HCT116 (cell line): ENCODE data around the gene HOXB1. TPM values are rescaled to one million over a fixed set of nuclear protein-coding genes. Genes with fewer than 3 reads are reported as not detected.

Source experiments
- ATAC-seq: fragments of 200-7000 bp; cut with Tn5 transposase; 2 replicates; pipeline ENCODE4 v1.9.1; 2020; ENCODE audit warnings: mild to moderate bottlenecking, moderate library complexity
- BruUV-seq: library from RNA; stranded (reverse); fragments of 400-500 nt; replicated peaks from 2 replicates; lab custom pipeline; 2021; lab: Mats Ljungman, UMichigan
- CTCF ChIA-PET: fragments of 300-600 bp; sonication (Branson Sonifier 250); formaldehyde crosslinking; loops from one replicate; lab custom pipeline; 2021; ENCODE audit warnings: antibody characterized with exemption; lab: Charles Lee
- POLR2A ChIA-PET: fragments of 300-600, 350-600 bp; sonication (Branson Sonifier 250); formaldehyde crosslinking; loops from one replicate; lab custom pipeline; 2021; ENCODE audit warnings: antibody characterized with exemption; lab: Charles Lee
- RAD21 ChIA-PET, 2 experiments: fragments of 300-600 bp; sonication (Branson Sonifier 250); formaldehyde crosslinking; loops; one replicate each; lab custom pipeline; 2023; ENCODE audit warnings: low total read pairs in 2 of 2; ENCODE audit not compliant: uncharacterized antibody in 2 of 2, unreplicated experiment in 2 of 2, low non-redundant PET in 1 of 2; lab: Charles Lee
- DNase-seq: peaks from one replicate; pipeline ENCODE4 v3.0.0-alpha.2; 2010; ENCODE audit warnings: low read depth, low spot score
- H2AFZ ChIP-seq: fragments of 200-600 bp; shearing (Covaris generic), sonication (generic); 2 replicates; pipeline ENCODE4 v1.6.1; 2017; ENCODE audit warnings: low read depth, mixed run types, mixed read lengths, antibody characterized with exemption, low read length; ENCODE audit not compliant: poor library complexity, severe bottlenecking
- H3K27ac ChIP-seq: 2 replicates; pipeline ENCODE4 v1.5.1; 2012; ENCODE audit warnings: low read depth, low read length
- H3K27me3 ChIP-seq: fragments of 200-600 bp; sonication (generic); 2 replicates; pipeline ENCODE4 v1.6.1; 2016; ENCODE audit warnings: mixed run types, low read length, mixed read lengths; ENCODE audit not compliant: insufficient read depth
- H3K36me3 ChIP-seq, 2 experiments: fragments of 200-500 bp in 1 of 2; fragments of 200-600 bp in 1 of 2; sonication (Bioruptor generic) in 1 of 2; sonication (generic) in 1 of 2; 2 replicates each; pipeline versions ENCODE4 v1.5.1 to v1.6.1; 2014 to 2016; ENCODE audit warnings: low read length in 2 of 2, inconsistent platforms in 1 of 2, mixed read lengths in 1 of 2, mixed run types in 1 of 2; ENCODE audit not compliant: insufficient read depth in 2 of 2, control insufficient read depth in 1 of 2
- H3K4me1 ChIP-seq, 2 experiments: fragments of 200-600 bp in 1 of 2; sonication (generic) in 1 of 2; 2 replicates each; pipeline versions ENCODE4 v1.5.1 to v1.6.1; 2012 to 2017; ENCODE audit warnings: low read length in 2 of 2, inconsistent platforms in 1 of 2, mild to moderate bottlenecking in 1 of 2, mixed read lengths in 1 of 2, mixed run types in 1 of 2, moderate library complexity in 1 of 2; ENCODE audit not compliant: insufficient read depth in 2 of 2, control insufficient read depth in 1 of 2
- H3K4me2 ChIP-seq: fragments of 200-600 bp; sonication (generic); 2 replicates; pipeline ENCODE4 v1.6.1; 2017; ENCODE audit warnings: mixed run types, low read length, mixed read lengths
- H3K4me3 ChIP-seq, 2 experiments: fragments of 200-600 bp in 1 of 2; sonication (generic) in 1 of 2; replicated peaks in 1 of 2; 2 replicates each; pipeline ENCODE4 v1.5.1; 2011 to 2016; ENCODE audit warnings: low read length in 2 of 2, control low read depth in 1 of 2, low read depth in 1 of 2, mild to moderate bottlenecking in 1 of 2, mixed read lengths in 1 of 2, mixed run types in 1 of 2
- H3K79me2 ChIP-seq: fragments of 200-600 bp; sonication (generic); 2 replicates; pipeline ENCODE4 v1.6.1; 2017; ENCODE audit warnings: mild to moderate bottlenecking, mixed run types, low read length, moderate library complexity, mixed read lengths; ENCODE audit not compliant: insufficient read depth
- H3K9ac ChIP-seq: fragments of 200-600 bp; sonication (generic); 2 replicates; pipeline ENCODE4 v1.6.1; 2016; ENCODE audit warnings: low read length, mixed read lengths
- H3K9me2 ChIP-seq: fragments of 200-600 bp; sonication (generic), shearing (Covaris generic); 2 replicates; pipeline ENCODE4 v1.6.1; 2017; ENCODE audit warnings: mixed run types, mild to moderate bottlenecking, moderate library complexity; ENCODE audit not compliant: insufficient read depth
- H3K9me3 ChIP-seq, 2 experiments: fragments of 200-500 bp in 1 of 2; fragments of 200-600 bp in 1 of 2; sonication (Bioruptor generic) in 1 of 2; sonication (generic) in 1 of 2; 2 replicates each; pipeline ENCODE4 v1.6.1; 2014 to 2017; ENCODE audit warnings: low read length in 2 of 2, mixed read lengths in 2 of 2, inconsistent platforms in 1 of 2, low read depth in 1 of 2, mild to moderate bottlenecking in 1 of 2, mixed run types in 1 of 2, moderate library complexity in 1 of 2; ENCODE audit not compliant: control insufficient read depth in 1 of 2, insufficient read depth in 1 of 2
- H4K20me1 ChIP-seq: fragments of 200-600 bp; sonication (generic), shearing (Covaris generic); 2 replicates; pipeline ENCODE4 v1.6.1; 2017; ENCODE audit warnings: mixed run types, mild to moderate bottlenecking, moderate library complexity; ENCODE audit not compliant: insufficient read depth
- CTCF ChIP-seq, 3 experiments: fragments of 200-600 bp in 1 of 3; sonication (generic) in 1 of 3; IDR thresholded peaks in 2 of 3; conservative IDR thresholded peaks in 1 of 3; 2 replicates each; pipeline ENCODE4 v1.5.1; 2012 to 2017; ENCODE audit warnings: low read depth in 2 of 3, low read length in 2 of 3, antibody characterized with exemption in 1 of 3, borderline replicate concordance in 1 of 3, control low read depth in 1 of 3, mild to moderate bottlenecking in 1 of 3, mixed read lengths in 1 of 3, mixed run types in 1 of 3, moderate library complexity in 1 of 3; ENCODE audit not compliant: insufficient read depth in 1 of 3
- MAX ChIP-seq: IDR thresholded peaks from 2 replicates; pipeline ENCODE4 v1.6.1; 2012
- POLR2AphosphoS5 ChIP-seq: IDR thresholded peaks from 2 replicates; pipeline ENCODE4 v1.6.1; 2011; ENCODE audit warnings: mild to moderate bottlenecking, low read depth, low read length, moderate library complexity
- SP1 ChIP-seq: IDR thresholded peaks from 2 replicates; pipeline ENCODE4 v1.6.1; 2012; ENCODE audit warnings: low read depth
- ZBTB33 ChIP-seq: IDR thresholded peaks from 2 replicates; pipeline ENCODE4 v1.6.1; 2011; ENCODE audit warnings: mild to moderate bottlenecking, low read length, moderate library complexity; ENCODE audit not compliant: insufficient replicate concordance; ENCODE audit errors: extremely low read depth
- intact Hi-C: fragments of 100-400 bp; cut with micrococcal nuclease; formaldehyde crosslinking; loops from 2 replicates; pipeline ENCODE4 v1.10.0; 2022
- total RNA-seq: library from RNA; stranded (reverse); gene quantifications from one replicate; pipeline ENCODE4 v1.2.1, GENCODE V29; 2021; ENCODE audit not compliant: unreplicated experiment

Gene HOXB1
- total RNA-seq, 1 experiment from 2014 or later, result not detected

GRCh38 chr17:48567209-48567608 lies 36.4 kb upstream of the HOXB1 start:
- no peak overlapping the region for H3K4me2 ChIP-seq
- H3K36me3 ChIP-seq, result no peaks in the 10 kb centered on the region; a peak in 1 of 4 replicates
- no peak for ATAC-seq
- no peak for TF ChIP-seq ZBTB33
- H3K9me3 ChIP-seq, result no peaks in the 10 kb centered on the region
- H3K27ac ChIP-seq, result no peak overlapping the region
- no TSS peak for BruUV-seq
- H3K9me2 ChIP-seq, result no peaks in the 10 kb centered on the region
- ChIA-PET POLR2A (no interaction called here), RAD21 (no interaction called here), CTCF (no interaction called here)
- H3K27me3 ChIP-seq, result no peaks in the 10 kb centered on the region
- H4K20me1 ChIP-seq, result no peaks in the 10 kb centered on the region
- intact Hi-C loops, result no loop called here
- H2AFZ ChIP-seq, result no peak overlapping the region
- H3K9ac ChIP-seq, result no peak overlapping the region
- DNase-seq, result no peak
- H3K4me3 ChIP-seq, result no peak overlapping the region
- peaks cover 51% of the 10 kb centered on the region for H3K79me2 ChIP-seq
- H3K4me1 ChIP-seq, result no peaks in the 10 kb centered on the region

GRCh38 chr17:48566717-48567116 lies 35.9 kb upstream of the HOXB1 start:
- Histone ChIP-seq H3K27me3 (no peaks in the 10 kb centered on the region), H4K20me1 (no peaks in the 10 kb centered on the region), H3K4me2 (no peak overlapping the region), H3K9me3 (no peaks in the 10 kb centered on the region)
- POLR2A ChIA-PET, result no interaction called here
- CTCF ChIA-PET, result no interaction called here
- no peak for DNase-seq
- TF ChIP-seq SP1 (no peak), POLR2AphosphoS5 (no peak), CTCF (IDR thresholded peaks at IDR 0.05 in 2 of 3, conservative IDR thresholded peaks at IDR 0.05 in 1 of 3; ENCODE audit: borderline replicate concordance in 1 of 3, insufficient read depth in 1 of 3, low read depth in 2 of 3, low read length in 2 of 3) (no peak), MAX (no peak)
- TF ChIP-seq, all 23 proteins: peak for 0
- Histone ChIP-seq H2AFZ (no peak overlapping the region), H3K27ac (no peak overlapping the region), H3K4me3 (no peak overlapping the region), H3K4me1 (no peaks in the 10 kb centered on the region), H3K79me2 (peaks cover 48% of the 10 kb centered on the region), H3K9me2 (no peaks in the 10 kb centered on the region), H3K9ac (no peak overlapping the region), H3K36me3 (no peaks in the 10 kb centered on the region; a peak in 1 of 4 replicates)
- RAD21 ChIA-PET, result no interaction called here
- no TSS peak for BruUV-seq
- no peak for ATAC-seq
- intact Hi-C loops, result no loop called here
